ENCODE results near the gene ZNF827.
A peak's percentile ranks its signal among the peaks of the same experiment; 100 is the strongest.

The ZNF827 gene

GRCh38 chr4:145760961-145761929, 177.4 kb downstream of the ZNF827 start:
- Histone ChIP-seq H3K36me3 (ENCODE audit: control insufficient read depth in 5 of 5, insufficient read depth in 5 of 5, low read length in 5 of 5) (peaks cover 7 to 56% (median 46%) of the 10 kb centered on the region in 5 donors), H3K4me3 (ENCODE audit: low read depth in 1 of 5, low read length in 5 of 5) (no peak overlapping the region), H3K9me3 (ENCODE audit: control insufficient read depth in 5 of 5, low read length in 5 of 5) (no peaks in the 10 kb centered on the region), H3K27ac (ENCODE audit: low read depth, low read length) (no peak overlapping the region), H3K9ac (ENCODE audit: low read length in 5 of 5) (no peak overlapping the region), H3K4me1 (ENCODE audit: control insufficient read depth in 5 of 5, insufficient read depth in 5 of 5, low read length in 5 of 5) (no peaks in the 10 kb centered on the region), H3K27me3 (ENCODE audit: control insufficient read depth in 5 of 5, insufficient read depth in 4 of 5, low read length in 5 of 5) (no peaks in the 10 kb centered on the region)

- H3K4me1 ChIP-seq (ENCODE audit: control insufficient read depth in 5 of 5, insufficient read depth in 5 of 5, low read length in 5 of 5): no peaks in the 10 kb centered on the region
- H3K4me3 ChIP-seq (ENCODE audit: low read depth in 1 of 5, low read length in 5 of 5): no peak overlapping the region
- peaks cover 7 to 46% (median 37%) of the 10 kb centered on the region in 5 donors for H3K36me3 ChIP-seq (ENCODE audit: control insufficient read depth in 5 of 5, insufficient read depth in 5 of 5, low read length in 5 of 5)
- no peak overlapping the region for H3K27ac ChIP-seq (ENCODE audit: low read depth, low read length)
- H3K9me3 ChIP-seq (ENCODE audit: control insufficient read depth in 5 of 5, low read length in 5 of 5): no peaks in the 10 kb centered on the region
- H3K27me3 ChIP-seq (ENCODE audit: control insufficient read depth in 5 of 5, insufficient read depth in 4 of 5, low read length in 5 of 5): no peaks in the 10 kb centered on the region
- no peak overlapping the region for H3K9ac ChIP-seq (ENCODE audit: low read length in 5 of 5)
Observed at GRCh38 chr4:145760176-145760575, 178.4 kb downstream of the ZNF827 start.

- peaks cover 0 to 21% (median 16%) of the 10 kb centered on the region in 5 donors for H3K36me3 ChIP-seq (ENCODE audit: control insufficient read depth in 5 of 5, insufficient read depth in 5 of 5, low read length in 5 of 5)
- H3K9me3 ChIP-seq (ENCODE audit: control insufficient read depth in 5 of 5, low read length in 5 of 5): no peaks in the 10 kb centered on the region
- no peak overlapping the region for H3K4me3 ChIP-seq (ENCODE audit: low read depth in 1 of 5, low read length in 5 of 5)
- H3K27ac ChIP-seq (ENCODE audit: low read depth, low read length): no peak overlapping the region
- H3K27me3 ChIP-seq (ENCODE audit: control insufficient read depth in 5 of 5, insufficient read depth in 4 of 5, low read length in 5 of 5): no peaks in the 10 kb centered on the region
- no peak overlapping the region for H3K9ac ChIP-seq (ENCODE audit: low read length in 5 of 5)
- no peaks in the 10 kb centered on the region for H3K4me1 ChIP-seq (ENCODE audit: control insufficient read depth in 5 of 5, insufficient read depth in 5 of 5, low read length in 5 of 5)
Observed at GRCh38 chr4:145757188-145757587, 181.4 kb downstream of the ZNF827 start.

- Histone ChIP-seq H3K4me1 (ENCODE audit: control insufficient read depth in 5 of 5, insufficient read depth in 5 of 5, low read length in 5 of 5) (no peaks in the 10 kb centered on the region), H3K4me3 (ENCODE audit: low read depth in 1 of 5, low read length in 5 of 5) (no peak overlapping the region), H3K27ac (ENCODE audit: low read depth, low read length) (no peak overlapping the region), H3K27me3 (ENCODE audit: control insufficient read depth in 5 of 5, insufficient read depth in 4 of 5, low read length in 5 of 5) (peaks cover 0 to 2% (median 0%) of the 10 kb centered on the region in 5 donors), H3K9ac (ENCODE audit: low read length in 5 of 5) (no peak overlapping the region), H3K36me3 (ENCODE audit: control insufficient read depth in 5 of 5, insufficient read depth in 5 of 5, low read length in 5 of 5) (peaks cover 0 to 15% (median 14%) of the 10 kb centered on the region in 5 donors), H3K9me3 (ENCODE audit: control insufficient read depth in 5 of 5, low read length in 5 of 5) (no peaks in the 10 kb centered on the region)
Observed at GRCh38 chr4:145756244-145756643, 182.4 kb downstream of the ZNF827 start.

GRCh38 chr4:145755802-145756201, 182.8 kb downstream of the ZNF827 start:
- H3K9ac ChIP-seq (ENCODE audit: low read length in 5 of 5): no peak overlapping the region
- no peak overlapping the region for H3K27ac ChIP-seq (ENCODE audit: low read depth, low read length)
- peaks cover 0 to 2% (median 0%) of the 10 kb centered on the region in 5 donors for H3K27me3 ChIP-seq (ENCODE audit: control insufficient read depth in 5 of 5, insufficient read depth in 4 of 5, low read length in 5 of 5)
- peaks cover 0 to 11% (median 9%) of the 10 kb centered on the region in 5 donors for H3K36me3 ChIP-seq (ENCODE audit: control insufficient read depth in 5 of 5, insufficient read depth in 5 of 5, low read length in 5 of 5)
- H3K4me3 ChIP-seq (ENCODE audit: low read depth in 1 of 5, low read length in 5 of 5): no peak overlapping the region
- H3K9me3 ChIP-seq (ENCODE audit: control insufficient read depth in 5 of 5, low read length in 5 of 5): no peaks in the 10 kb centered on the region
- H3K4me1 ChIP-seq (ENCODE audit: control insufficient read depth in 5 of 5, insufficient read depth in 5 of 5, low read length in 5 of 5): no peaks in the 10 kb centered on the region

- Histone ChIP-seq H3K36me3 (ENCODE audit: control insufficient read depth in 5 of 5, insufficient read depth in 5 of 5, low read length in 5 of 5) (no peaks in the 10 kb centered on the region), H3K27me3 (ENCODE audit: control insufficient read depth in 5 of 5, insufficient read depth in 4 of 5, low read length in 5 of 5) (peaks cover 0 to 2% (median 0%) of the 10 kb centered on the region in 5 donors), H3K4me1 (ENCODE audit: control insufficient read depth in 5 of 5, insufficient read depth in 5 of 5, low read length in 5 of 5) (no peaks in the 10 kb centered on the region), H3K4me3 (ENCODE audit: low read depth in 1 of 5, low read length in 5 of 5) (no peak overlapping the region), H3K9ac (ENCODE audit: low read length in 5 of 5) (no peak overlapping the region), H3K9me3 (ENCODE audit: control insufficient read depth in 5 of 5, low read length in 5 of 5) (no peaks in the 10 kb centered on the region), H3K27ac (ENCODE audit: low read depth, low read length) (no peak overlapping the region)
Observed at GRCh38 chr4:145743641-145744040, 195.0 kb downstream of the ZNF827 start.

- H3K4me3 ChIP-seq (ENCODE audit: low read depth in 1 of 5, low read length in 5 of 5): no peak overlapping the region
- no peak overlapping the region for H3K9ac ChIP-seq (ENCODE audit: low read length in 5 of 5)
Observed at GRCh38 chr4:145740806-145741205, 197.8 kb downstream of the ZNF827 start.

GRCh38 chr4:145739845-145740244, 198.8 kb downstream of the ZNF827 start:
- H3K27ac ChIP-seq (ENCODE audit: low read depth, low read length): no peak overlapping the region
- H3K4me3 ChIP-seq (ENCODE audit: low read depth in 1 of 5, low read length in 5 of 5): no peak overlapping the region
- H3K9ac ChIP-seq (ENCODE audit: low read length in 5 of 5): no peak overlapping the region
- H3K36me3 ChIP-seq (ENCODE audit: control insufficient read depth in 5 of 5, insufficient read depth in 5 of 5, low read length in 5 of 5): no peaks in the 10 kb centered on the region
- peaks cover 0 to 2% (median 0%) of the 10 kb centered on the region in 5 donors for H3K27me3 ChIP-seq (ENCODE audit: control insufficient read depth in 5 of 5, insufficient read depth in 4 of 5, low read length in 5 of 5)
- H3K9me3 ChIP-seq (ENCODE audit: control insufficient read depth in 5 of 5, low read length in 5 of 5): no peaks in the 10 kb centered on the region
- peaks cover 7 to 21% (median 11%) of the 10 kb centered on the region in 5 donors for H3K4me1 ChIP-seq (ENCODE audit: control insufficient read depth in 5 of 5, insufficient read depth in 5 of 5, low read length in 5 of 5)

More at GRCh38 chr4:145740806-145741205, 197.8 kb downstream of the ZNF827 start:
- H3K27ac ChIP-seq (ENCODE audit: low read depth, low read length): no peak overlapping the region
- H3K9me3 ChIP-seq (ENCODE audit: control insufficient read depth in 5 of 5, low read length in 5 of 5): no peaks in the 10 kb centered on the region
- H3K4me1 ChIP-seq (ENCODE audit: control insufficient read depth in 5 of 5, insufficient read depth in 5 of 5, low read length in 5 of 5): peaks cover 7 to 11% (median 8%) of the 10 kb centered on the region in 5 donors
- peaks cover 0 to 2% (median 0%) of the 10 kb centered on the region in 5 donors for H3K27me3 ChIP-seq (ENCODE audit: control insufficient read depth in 5 of 5, insufficient read depth in 4 of 5, low read length in 5 of 5)
- H3K36me3 ChIP-seq (ENCODE audit: control insufficient read depth in 5 of 5, insufficient read depth in 5 of 5, low read length in 5 of 5): no peaks in the 10 kb centered on the region

- no peak overlapping the region for H3K9ac ChIP-seq (ENCODE audit: low read length in 5 of 5)
- no peaks in the 10 kb centered on the region for H3K9me3 ChIP-seq (ENCODE audit: control insufficient read depth in 5 of 5, low read length in 5 of 5)
- H3K4me1 ChIP-seq (ENCODE audit: control insufficient read depth in 5 of 5, insufficient read depth in 5 of 5, low read length in 5 of 5): peaks cover 7 to 40% (median 27%) of the 10 kb centered on the region in 5 donors
- H3K27me3 ChIP-seq (ENCODE audit: control insufficient read depth in 5 of 5, insufficient read depth in 4 of 5, low read length in 5 of 5): no peaks in the 10 kb centered on the region
- H3K4me3 ChIP-seq (ENCODE audit: low read depth in 1 of 5, low read length in 5 of 5): no peak overlapping the region
- no peaks in the 10 kb centered on the region for H3K36me3 ChIP-seq (ENCODE audit: control insufficient read depth in 5 of 5, insufficient read depth in 5 of 5, low read length in 5 of 5)
- peak overlapping the region; percentile 23 for H3K27ac ChIP-seq (ENCODE audit: low read depth, low read length)
Observed at GRCh38 chr4:145736241-145736831, 202.3 kb downstream of the ZNF827 start.

- Histone ChIP-seq H3K27ac (ENCODE audit: low read depth, low read length) (peak overlapping the region; percentile 23), H3K9ac (ENCODE audit: low read length in 5 of 5) (no peak overlapping the region), H3K9me3 (ENCODE audit: control insufficient read depth in 5 of 5, low read length in 5 of 5) (no peaks in the 10 kb centered on the region), H3K36me3 (ENCODE audit: control insufficient read depth in 5 of 5, insufficient read depth in 5 of 5, low read length in 5 of 5) (no peaks in the 10 kb centered on the region), H3K4me3 (ENCODE audit: low read depth in 1 of 5, low read length in 5 of 5) (no peak overlapping the region), H3K27me3 (ENCODE audit: control insufficient read depth in 5 of 5, insufficient read depth in 4 of 5, low read length in 5 of 5) (no peaks in the 10 kb centered on the region), H3K4me1 (ENCODE audit: control insufficient read depth in 5 of 5, insufficient read depth in 5 of 5, low read length in 5 of 5) (peaks cover 7 to 45% (median 32%) of the 10 kb centered on the region in 5 donors)
Observed at GRCh38 chr4:145735827-145736226, 202.8 kb downstream of the ZNF827 start.
